ENCODE measurements around the gene MVD.

Gene MVD

GRCh38 chr16:88710556-88710955 lies 47.7 kb upstream of the MVD start:
- Histone ChIP-seq H3K4me1 (ENCODE audit: insufficient read depth, low read length, severe bottlenecking) (peaks cover 19% of the 10 kb centered on the region), H3K9me2 (ENCODE audit: low read depth, low read length) (no peaks in the 10 kb centered on the region), H3K79me2 (ENCODE audit: insufficient read depth, low read length) (no peaks in the 10 kb centered on the region), H3K27me3 (ENCODE audit: insufficient read depth, low read length) (no peaks in the 10 kb centered on the region), H3K36me3 (ENCODE audit: insufficient read depth, low read length) (peaks cover 17% of the 10 kb centered on the region), H3K4me3 (ENCODE audit: low read depth, low read length, poor library complexity, severe bottlenecking) (no peak overlapping the region), H3K9me3 (ENCODE audit: low read length) (no peaks in the 10 kb centered on the region), H4K20me1 (ENCODE audit: insufficient read depth, low read length) (no peaks in the 10 kb centered on the region), H3K27ac (ENCODE audit: low read depth, low read length, poor library complexity, severe bottlenecking) (no peak overlapping the region), H3K4me2 (ENCODE audit: low read length) (no peak overlapping the region), H3F3A (ENCODE audit: insufficient read depth, low read length) (no peaks in the 10 kb centered on the region), H3K9ac (ENCODE audit: low read length) (no peak overlapping the region), H2AFZ (ENCODE audit: low read length) (no peak overlapping the region)
- TF ChIP-seq EZH2 (IDR thresholded peaks at IDR 0.05; ENCODE audit: borderline replicate concordance, low read length) (no peak), CTCF (IDR thresholded peaks at IDR 0.05; ENCODE audit: low read length) (no peak)

DNA sequence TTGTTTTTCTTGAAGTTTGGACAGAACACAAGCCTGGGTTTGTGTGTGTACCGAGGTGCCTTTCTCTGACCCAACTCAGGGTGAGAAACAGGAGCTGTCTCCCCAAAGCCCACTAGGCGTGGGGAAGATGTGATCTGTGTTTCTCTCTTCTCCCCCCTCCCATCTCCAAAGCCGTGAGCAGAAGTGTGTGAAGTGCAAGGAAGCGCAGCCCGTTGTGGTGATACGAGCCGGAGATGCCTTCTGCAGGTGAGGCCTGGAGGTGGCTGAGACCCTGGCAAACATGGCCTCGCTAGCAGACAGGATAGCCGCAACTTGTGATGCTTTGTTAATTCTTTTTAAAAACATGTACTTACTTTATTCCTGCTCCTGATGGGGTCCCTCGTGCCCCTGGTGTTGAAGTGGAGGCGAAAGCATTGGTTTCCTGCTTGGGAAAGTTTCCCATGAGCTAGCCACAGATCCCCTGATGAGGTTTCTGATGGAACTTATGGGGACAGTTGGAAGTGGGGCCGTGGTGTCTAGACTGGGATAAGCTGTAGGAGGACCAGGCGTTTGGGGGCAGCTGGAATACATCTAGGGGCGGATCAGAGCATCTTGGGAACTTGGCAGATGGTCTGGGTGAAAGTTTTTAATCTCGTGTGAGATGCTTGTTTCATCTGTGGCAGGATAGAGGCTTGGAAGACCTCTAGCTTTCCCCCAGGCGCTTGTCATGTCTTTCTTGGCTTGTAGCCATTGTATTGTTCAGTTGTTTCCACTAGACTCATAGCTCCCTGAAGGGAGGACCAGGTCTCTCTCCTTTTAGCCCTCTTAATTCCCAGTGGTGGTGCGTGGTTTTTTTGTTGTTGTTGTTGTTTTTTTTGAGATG lies 44.3 kb upstream of the MVD start:
- no peak overlapping the region for H2AFZ ChIP-seq (ENCODE audit: low read length)
- H3K9me2 ChIP-seq (ENCODE audit: low read depth, low read length), result no peaks in the 10 kb centered on the region
- no peaks in the 10 kb centered on the region for H3K79me2 ChIP-seq (ENCODE audit: insufficient read depth, low read length)
- 0 out of 2 replicates have a peak, but pooled peaks cover 5% of the 10 kb centered on the region for H3K27me3 ChIP-seq (ENCODE audit: insufficient read depth, low read length)
- H3K4me3 ChIP-seq (ENCODE audit: low read depth, low read length, poor library complexity, severe bottlenecking), result peak overlapping the region; percentile 99
- H3K4me2 ChIP-seq (ENCODE audit: low read length), result peak overlapping the region; percentile 96
- no peaks in the 10 kb centered on the region for H4K20me1 ChIP-seq (ENCODE audit: insufficient read depth, low read length)
- H3K36me3 ChIP-seq (ENCODE audit: insufficient read depth, low read length), result peaks cover 5% of the 10 kb centered on the region; the same call in 1 of the 2 replicates
- no peak overlapping the region for H3K27ac ChIP-seq (ENCODE audit: low read depth, low read length, poor library complexity, severe bottlenecking)
- peaks cover 51% of the 10 kb centered on the region for H3K4me1 ChIP-seq (ENCODE audit: insufficient read depth, low read length, severe bottlenecking)
- TF ChIP-seq EZH2 (IDR thresholded peaks at IDR 0.05; ENCODE audit: borderline replicate concordance, low read length) (no peak), CTCF (IDR thresholded peaks at IDR 0.05; ENCODE audit: low read length) (no peak)
- H3F3A ChIP-seq (ENCODE audit: insufficient read depth, low read length), result no peaks in the 10 kb centered on the region
- no peaks in the 10 kb centered on the region for H3K9me3 ChIP-seq (ENCODE audit: low read length)
- peak overlapping the region; percentile 79 for H3K9ac ChIP-seq (ENCODE audit: low read length)

GRCh38 chr16:88706229-88706964 lies 43.5 kb upstream of the MVD start, which contains the start of the genes CTU2 and RNF166:
Gene CTU2 (plus strand): TSS chr16:88706503. CDS start chr16:88706531, 28 bp downstream.
Gene RNF166 (minus strand): TSS chr16:88706408. CDS start chr16:88706325, 83 bp downstream.
- TF ChIP-seq CTCF (IDR thresholded peaks at IDR 0.05; ENCODE audit: low read length), result no peak
- TF ChIP-seq EZH2 (IDR thresholded peaks at IDR 0.05; ENCODE audit: borderline replicate concordance, low read length), result no peak
- Histone ChIP-seq H3K9ac (ENCODE audit: low read length) (peak within 1 kb of the TSS; percentile 79), H2AFZ (ENCODE audit: low read length) (no peak within 1 kb of the TSS), H3K4me1 (ENCODE audit: insufficient read depth, low read length, severe bottlenecking) (peaks cover 54% of the 10 kb centered on the region), H3K9me3 (ENCODE audit: low read length) (no peaks in the 10 kb centered on the region), H3K27ac (ENCODE audit: low read depth, low read length, poor library complexity, severe bottlenecking) (no peak within 1 kb of the TSS), H3K27me3 (ENCODE audit: insufficient read depth, low read length) (0 out of 2 replicates have a peak, but pooled peaks cover 5% of the 10 kb centered on the region), H3F3A (ENCODE audit: insufficient read depth, low read length) (no peaks in the 10 kb centered on the region), H3K36me3 (ENCODE audit: insufficient read depth, low read length) (peaks cover 5% of the 10 kb centered on the region; the same call in 1 of the 2 replicates), H3K9me2 (ENCODE audit: low read depth, low read length) (no peaks in the 10 kb centered on the region), H3K4me2 (ENCODE audit: low read length) (peak within 1 kb of the TSS; percentile 96), H4K20me1 (ENCODE audit: insufficient read depth, low read length) (no peaks in the 10 kb centered on the region), H3K79me2 (ENCODE audit: insufficient read depth, low read length) (no peaks in the 10 kb centered on the region), H3K4me3 (ENCODE audit: low read depth, low read length, poor library complexity, severe bottlenecking) (peak within 1 kb of the TSS; percentile 99)

Measured in OCI-LY1 (cell line).